Activated CD4-positive, alpha-beta memory T cell treated with anti-CD3 and anti-CD28 coated beads, Interleukin-2, amount 10 ng/mL, durations not matched to agents 7 days and 5 days (primary cell): Measurements from ENCODE around the gene SMC6. TPM values are rescaled to one million over a fixed set of nuclear protein-coding genes. Genes with fewer than 3 reads are reported as not detected.

Experiments used
- CTCF ChIA-PET: fragments of 350-600 bp; sonication (Branson Sonifier 250); formaldehyde crosslinking; loops from one replicate; lab custom pipeline; 2021; ENCODE audit warnings: antibody characterized with exemption, inconsistent platforms; lab: Charles Lee
- POLR2A ChIA-PET: fragments of 350-600 bp; sonication (Branson Sonifier 250); formaldehyde crosslinking; loops from one replicate; lab custom pipeline; 2021; ENCODE audit warnings: antibody characterized with exemption; lab: Charles Lee
- DNase-seq: peaks from one replicate; pipeline ENCODE4 v3.0.0-alpha.2; 2020
- H3K27ac Mint-ChIP-seq: one replicate; pipeline ENCODE4 v1.8.0; 2021; ENCODE audit warnings: mild to moderate bottlenecking, mixed read lengths
- H3K27me3 Mint-ChIP-seq: one replicate; pipeline ENCODE4 v1.8.0; 2021; ENCODE audit warnings: mixed read lengths
- H3K36me3 Mint-ChIP-seq: one replicate; pipeline ENCODE4 v1.8.0; 2021; ENCODE audit warnings: low read depth, mixed read lengths
- H3K4me1 Mint-ChIP-seq: one replicate; pipeline ENCODE4 v1.8.0; 2021; ENCODE audit warnings: mixed read lengths
- H3K4me3 Mint-ChIP-seq: one replicate; pipeline ENCODE4 v1.8.0; 2021; ENCODE audit warnings: mild to moderate bottlenecking, mixed read lengths
- H3K9me3 Mint-ChIP-seq: one replicate; pipeline ENCODE4 v1.8.0; 2021; ENCODE audit warnings: mixed read lengths
- total RNA-seq, 2 experiments: library from RNA; stranded (reverse); gene quantifications; one replicate each; pipeline ENCODE4 v1.2.3, GENCODE V29; 2021

Gene SMC6
- total RNA-seq, 2 experiments from 2014 or later: 36.0 to 36.5 TPM

DNA sequence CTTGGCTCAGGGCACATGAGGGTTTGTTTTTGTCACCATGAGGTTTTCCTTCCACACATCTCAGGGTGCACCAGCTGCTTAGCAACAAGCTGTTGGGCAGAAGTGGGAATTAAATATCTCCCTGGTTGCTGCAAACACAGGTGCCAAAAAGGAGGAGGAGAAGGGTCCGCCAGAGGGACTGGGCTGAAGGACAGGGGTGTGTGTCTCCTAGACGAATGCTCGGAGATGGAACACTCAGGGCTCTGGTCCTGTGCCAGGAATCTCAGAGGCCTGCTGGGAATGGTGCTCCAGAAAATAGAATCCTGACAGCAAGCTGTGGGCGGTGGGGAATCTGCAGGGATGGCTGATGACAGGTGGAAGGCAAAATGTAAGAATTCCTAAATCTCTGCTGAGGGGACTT, 118.6 kb downstream of the SMC6 start:
- Mint-ChIP-seq H3K36me3 (no peaks in the 10 kb centered on the region), H3K4me3 (no peak overlapping the region), H3K9me3 (no peaks in the 10 kb centered on the region), H3K27ac (no peak overlapping the region), H3K4me1 (no peaks in the 10 kb centered on the region), H3K27me3 (no peaks in the 10 kb centered on the region)
- ChIA-PET CTCF (interaction anchor here (2.0 kb wide), 1 partner anchor 11 kb away, joined by 6 read pairs; no protein-coding TSS in a partner anchor), POLR2A (no interaction called here)
- no peak for DNase-seq

GRCh38 chr2:17630089-17630488, 123.5 kb downstream of the SMC6 start:
- Mint-ChIP-seq H3K4me3 (no peak overlapping the region), H3K4me1 (no peaks in the 10 kb centered on the region), H3K9me3 (no peaks in the 10 kb centered on the region), H3K27ac (no peak overlapping the region), H3K27me3 (no peaks in the 10 kb centered on the region), H3K36me3 (no peaks in the 10 kb centered on the region)
- DNase-seq: no peak
- ChIA-PET POLR2A (interaction anchor here (0.9 kb wide), 1 partner anchor 45 kb away, joined by 3 read pairs; no protein-coding TSS in a partner anchor), CTCF (interaction anchor here (1.5 to 1.8 kb wide), 2 partner anchors 16 to 41 kb away, joined by 3 to 8 read pairs; no protein-coding TSS in a partner anchor)

GRCh38 chr2:17628349-17629261, 125.0 kb downstream of the SMC6 start:
- no peak overlapping the region for H3K27ac Mint-ChIP-seq

GRCh38 chr2:17627434-17627833, 126.2 kb downstream of the SMC6 start:
- Mint-ChIP-seq H3K4me3 (no peak overlapping the region), H3K27me3 (no peaks in the 10 kb centered on the region), H3K36me3 (no peaks in the 10 kb centered on the region), H3K4me1 (no peaks in the 10 kb centered on the region), H3K9me3 (no peaks in the 10 kb centered on the region), H3K27ac (no peak overlapping the region)
- ChIA-PET POLR2A (no interaction called here), CTCF (interaction anchor here (1.5 kb wide), 1 partner anchor 18 kb away, joined by 3 read pairs; no protein-coding TSS in a partner anchor)
- no peak for DNase-seq

More at GRCh38 chr2:17628349-17629261, 125.0 kb downstream of the SMC6 start:
- Mint-ChIP-seq H3K4me3 (no peak overlapping the region), H3K36me3 (no peaks in the 10 kb centered on the region), H3K27me3 (no peaks in the 10 kb centered on the region), H3K9me3 (no peaks in the 10 kb centered on the region), H3K4me1 (no peaks in the 10 kb centered on the region)
- DNase-seq: no peak
- CTCF ChIA-PET: interaction anchor here (1.5 to 1.8 kb wide), 3 partner anchors 17 to 43 kb away, joined by 3 to 8 read pairs (median 3); no protein-coding TSS in a partner anchor
- POLR2A ChIA-PET: no interaction called here

GRCh38 chr2:17626986-17627385, 126.6 kb downstream of the SMC6 start:
- Mint-ChIP-seq H3K4me1 (no peaks in the 10 kb centered on the region), H3K9me3 (no peaks in the 10 kb centered on the region), H3K27ac (no peak overlapping the region), H3K36me3 (no peaks in the 10 kb centered on the region), H3K27me3 (no peaks in the 10 kb centered on the region), H3K4me3 (no peak overlapping the region)
- no peak for DNase-seq
- POLR2A ChIA-PET: no interaction called here
- CTCF ChIA-PET: no interaction called here

DNA sequence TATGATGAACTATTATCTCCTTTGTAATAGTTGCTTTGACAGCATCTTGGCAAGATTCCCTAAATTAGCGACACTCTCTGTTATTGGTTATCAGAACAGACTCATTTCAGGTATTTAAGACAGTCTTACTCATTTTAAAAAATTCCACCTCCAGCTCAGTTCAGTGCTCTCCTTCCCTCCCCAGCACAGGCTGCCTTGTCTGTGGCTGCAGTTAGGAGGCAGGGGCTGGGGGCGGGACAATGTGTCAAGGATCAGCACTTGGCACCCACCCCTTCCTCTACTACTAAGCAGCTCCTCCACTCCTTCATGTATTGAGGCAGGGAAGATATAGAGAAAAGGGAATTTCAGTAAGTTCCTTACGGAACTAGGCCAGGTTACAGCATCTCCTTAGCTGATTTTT, 128.2 kb downstream of the SMC6 start:
- Mint-ChIP-seq H3K27me3 (no peaks in the 10 kb centered on the region), H3K9me3 (no peaks in the 10 kb centered on the region), H3K4me3 (no peak overlapping the region), H3K4me1 (no peaks in the 10 kb centered on the region), H3K36me3 (no peaks in the 10 kb centered on the region), H3K27ac (no peak overlapping the region)
- DNase-seq: no peak
- ChIA-PET POLR2A (no interaction called here), CTCF (no interaction called here)

DNA sequence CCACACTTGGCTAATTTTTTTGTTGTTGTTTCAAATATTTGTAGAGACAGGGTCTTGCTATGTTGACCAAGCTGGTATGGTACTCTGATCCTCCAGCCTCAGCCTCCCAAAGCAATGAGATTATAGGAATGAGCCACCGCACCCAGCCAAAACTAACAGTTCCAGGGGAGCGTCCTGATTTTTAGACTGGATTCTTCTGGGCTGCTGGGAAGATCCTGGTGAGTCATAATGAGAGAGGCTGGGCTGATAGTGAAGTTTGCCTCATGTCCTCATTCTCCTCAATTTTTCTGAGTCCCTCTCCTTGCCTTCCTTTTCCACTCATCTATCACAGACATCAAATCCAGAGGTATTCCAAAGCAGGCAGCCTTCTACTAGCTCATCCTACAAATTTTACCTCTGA, 131.8 kb downstream of the SMC6 start:
- CTCF ChIA-PET: no interaction called here
- H3K36me3 Mint-ChIP-seq: no peaks in the 10 kb centered on the region
- POLR2A ChIA-PET: no interaction called here

DNA sequence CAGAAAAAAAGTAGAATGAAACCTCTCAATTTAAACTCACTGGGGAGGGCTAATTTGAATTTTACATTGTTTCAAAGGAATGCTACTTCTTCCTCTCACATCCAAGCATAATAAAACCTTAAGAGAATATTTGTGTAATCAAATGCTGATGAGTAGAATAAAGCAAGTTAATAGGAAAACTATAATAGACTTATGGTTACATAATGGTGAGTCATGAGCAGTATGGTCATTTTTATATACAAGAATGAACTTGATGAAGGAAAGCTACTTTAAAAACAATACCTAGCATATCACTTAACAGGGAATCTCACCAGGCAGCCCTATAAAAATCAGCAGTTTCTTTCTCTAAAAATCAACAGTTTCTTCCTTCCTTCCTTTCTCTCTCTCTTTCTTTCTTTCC, 132.8 kb downstream of the SMC6 start:
- Mint-ChIP-seq H3K27me3 (no peaks in the 10 kb centered on the region), H3K4me1 (no peaks in the 10 kb centered on the region), H3K9me3 (no peaks in the 10 kb centered on the region), H3K4me3 (no peak overlapping the region), H3K36me3 (no peaks in the 10 kb centered on the region), H3K27ac (no peak overlapping the region)
- ChIA-PET POLR2A (no interaction called here), CTCF (no interaction called here)
- DNase-seq: no peak

More for the DNA sequence above, 131.8 kb downstream of the SMC6 start:
- DNase-seq: no peak
- Mint-ChIP-seq H3K4me1 (no peaks in the 10 kb centered on the region), H3K9me3 (no peaks in the 10 kb centered on the region), H3K27me3 (no peaks in the 10 kb centered on the region), H3K27ac (no peak overlapping the region), H3K4me3 (no peak overlapping the region)

GRCh38 chr2:17620280-17620679, 133.3 kb downstream of the SMC6 start:
- H3K9me3 Mint-ChIP-seq: no peaks in the 10 kb centered on the region
- H3K4me1 Mint-ChIP-seq: no peaks in the 10 kb centered on the region
- H3K27me3 Mint-ChIP-seq: no peaks in the 10 kb centered on the region
- no peaks in the 10 kb centered on the region for H3K36me3 Mint-ChIP-seq
- ChIA-PET POLR2A (no interaction called here), CTCF (no interaction called here)
- H3K4me3 Mint-ChIP-seq: no peak overlapping the region
- no peak for DNase-seq
- H3K27ac Mint-ChIP-seq: no peak overlapping the region

DNA sequence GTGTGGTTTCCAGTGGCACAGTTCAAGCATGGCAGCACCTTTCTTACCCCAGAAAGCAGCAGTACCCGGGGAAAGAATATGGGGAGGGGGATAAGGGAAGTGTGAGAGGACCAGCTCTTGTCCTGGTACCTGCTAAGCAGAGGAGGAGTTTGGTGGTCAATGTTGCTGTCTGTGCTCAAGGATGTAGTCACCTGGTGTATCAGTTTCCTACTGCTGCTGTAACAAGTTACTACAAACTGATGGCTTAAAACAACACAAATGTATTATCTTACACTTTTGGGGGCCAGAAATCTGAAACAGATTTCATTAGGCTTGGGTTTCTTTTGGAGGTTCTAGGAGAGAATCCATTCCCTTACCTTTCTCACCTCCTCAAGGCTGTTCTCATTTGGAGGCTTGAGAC, 135.7 kb downstream of the SMC6 start:
- POLR2A ChIA-PET: no interaction called here
- H3K4me1 Mint-ChIP-seq: no peaks in the 10 kb centered on the region
- H3K27me3 Mint-ChIP-seq: peaks cover 3% of the 10 kb centered on the region
- H3K4me3 Mint-ChIP-seq: no peak overlapping the region
- H3K27ac Mint-ChIP-seq: no peak overlapping the region
- CTCF ChIA-PET: no interaction called here
- no peaks in the 10 kb centered on the region for H3K9me3 Mint-ChIP-seq
- no peaks in the 10 kb centered on the region for H3K36me3 Mint-ChIP-seq
- DNase-seq: no peak

DNA sequence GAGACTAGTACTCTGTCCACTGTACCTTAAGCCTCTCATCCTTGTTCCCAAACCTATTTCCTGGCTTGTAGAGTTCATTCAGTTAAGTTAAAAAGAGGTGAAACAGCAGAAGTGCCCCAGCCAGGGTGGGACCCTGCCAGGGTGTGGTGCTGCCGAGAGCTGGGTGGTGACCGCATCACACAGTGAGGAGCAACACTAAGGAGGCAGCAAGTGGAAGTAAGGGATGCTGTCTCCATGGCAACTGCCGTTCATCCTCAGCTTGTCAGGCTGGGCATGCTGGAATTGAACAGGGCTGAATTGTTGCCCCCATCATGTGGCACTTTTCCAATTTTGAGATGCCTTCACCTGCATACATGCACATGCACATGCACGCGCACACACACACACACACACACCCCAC, 136.1 kb downstream of the SMC6 start:
- Mint-ChIP-seq H3K27me3 (peaks cover 3% of the 10 kb centered on the region), H3K4me1 (no peaks in the 10 kb centered on the region), H3K27ac (no peak overlapping the region), H3K36me3 (no peaks in the 10 kb centered on the region), H3K9me3 (no peaks in the 10 kb centered on the region), H3K4me3 (no peak overlapping the region)
- POLR2A ChIA-PET: no interaction called here
- no peak for DNase-seq
- CTCF ChIA-PET: no interaction called here

DNA sequence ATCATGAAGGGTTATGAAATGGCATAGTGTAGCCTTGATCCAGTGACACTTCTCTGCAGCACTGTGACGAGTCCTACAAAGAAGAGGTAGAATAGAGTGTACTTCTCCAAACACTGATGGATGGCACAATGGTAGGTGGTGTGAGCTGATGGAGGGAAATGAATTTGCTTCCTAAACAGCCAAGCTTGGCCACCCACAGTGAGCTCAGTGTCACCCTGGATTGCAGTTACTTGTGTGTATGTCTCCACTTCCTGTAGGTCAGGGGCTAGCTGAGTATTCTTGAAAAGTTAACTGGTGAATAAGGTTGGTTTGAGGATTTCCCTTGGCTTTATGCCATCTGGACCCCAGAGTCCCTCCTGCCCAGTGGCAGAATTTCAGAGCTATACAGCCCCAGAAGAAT, 137.2 kb downstream of the SMC6 start:
- H3K9me3 Mint-ChIP-seq: no peaks in the 10 kb centered on the region
- POLR2A ChIA-PET: no interaction called here
- no peak overlapping the region for H3K4me3 Mint-ChIP-seq
- no peaks in the 10 kb centered on the region for H3K36me3 Mint-ChIP-seq
- no peak for DNase-seq
- peaks cover 3% of the 10 kb centered on the region for H3K27me3 Mint-ChIP-seq
- no peaks in the 10 kb centered on the region for H3K4me1 Mint-ChIP-seq
- H3K27ac Mint-ChIP-seq: no peak overlapping the region
- CTCF ChIA-PET: interaction anchor here (0.6 to 1.1 kb wide), 2 partner anchors 30 to 55 kb away, joined by 3 read pairs; no protein-coding TSS in a partner anchor

- no peak for DNase-seq
- Mint-ChIP-seq H3K4me1 (no peaks in the 10 kb centered on the region), H3K27ac (no peak overlapping the region), H3K9me3 (no peaks in the 10 kb centered on the region), H3K4me3 (no peak overlapping the region), H3K27me3 (peaks cover 3% of the 10 kb centered on the region), H3K36me3 (no peaks in the 10 kb centered on the region)
- POLR2A ChIA-PET: no interaction called here
- CTCF ChIA-PET: interaction anchor here (0.6 to 1.1 kb wide), 2 partner anchors 30 to 56 kb away, joined by 3 read pairs; no protein-coding TSS in a partner anchor
Measured at GRCh38 chr2:17615728-17616351, 137.8 kb downstream of the SMC6 start.
